Measurements from ENCODE around the gene FGFR3.

The FGFR3 gene

DNA sequence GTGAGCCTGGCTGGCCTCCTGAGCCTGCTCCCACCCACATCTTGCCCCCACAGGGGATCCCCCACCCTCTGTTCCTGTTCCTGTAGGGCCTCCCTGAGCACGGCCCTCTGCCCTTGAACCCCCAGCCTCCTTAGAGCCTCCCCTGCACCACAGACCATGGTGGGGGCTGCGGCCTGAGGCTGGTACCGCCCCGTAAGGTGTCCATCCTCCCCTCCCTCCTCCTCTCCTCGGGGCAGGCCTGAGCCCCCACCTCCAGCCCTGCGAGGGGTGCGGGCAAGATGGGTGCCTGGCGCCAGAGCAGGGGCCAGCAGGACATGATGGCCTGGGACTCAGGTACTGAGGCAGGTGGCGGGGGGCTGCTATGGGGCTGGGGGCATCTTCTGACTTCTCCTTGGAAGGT is 28.4 kb upstream of the FGFR3 start:
- no peaks in the 10 kb centered on the region for H3K36me3 ChIP-seq (ENCODE audit: control insufficient read depth, insufficient read depth, low read length)
- H3K4me1 ChIP-seq: no peaks in the 10 kb centered on the region
- H3K79me2 ChIP-seq: no peaks in the 10 kb centered on the region
- no peaks in the 10 kb centered on the region for H3K27me3 ChIP-seq (ENCODE audit: control insufficient read depth, insufficient read depth, low read length)
- no peak overlapping the region for H3K9ac ChIP-seq
- TF ChIP-seq, protein P1, sequence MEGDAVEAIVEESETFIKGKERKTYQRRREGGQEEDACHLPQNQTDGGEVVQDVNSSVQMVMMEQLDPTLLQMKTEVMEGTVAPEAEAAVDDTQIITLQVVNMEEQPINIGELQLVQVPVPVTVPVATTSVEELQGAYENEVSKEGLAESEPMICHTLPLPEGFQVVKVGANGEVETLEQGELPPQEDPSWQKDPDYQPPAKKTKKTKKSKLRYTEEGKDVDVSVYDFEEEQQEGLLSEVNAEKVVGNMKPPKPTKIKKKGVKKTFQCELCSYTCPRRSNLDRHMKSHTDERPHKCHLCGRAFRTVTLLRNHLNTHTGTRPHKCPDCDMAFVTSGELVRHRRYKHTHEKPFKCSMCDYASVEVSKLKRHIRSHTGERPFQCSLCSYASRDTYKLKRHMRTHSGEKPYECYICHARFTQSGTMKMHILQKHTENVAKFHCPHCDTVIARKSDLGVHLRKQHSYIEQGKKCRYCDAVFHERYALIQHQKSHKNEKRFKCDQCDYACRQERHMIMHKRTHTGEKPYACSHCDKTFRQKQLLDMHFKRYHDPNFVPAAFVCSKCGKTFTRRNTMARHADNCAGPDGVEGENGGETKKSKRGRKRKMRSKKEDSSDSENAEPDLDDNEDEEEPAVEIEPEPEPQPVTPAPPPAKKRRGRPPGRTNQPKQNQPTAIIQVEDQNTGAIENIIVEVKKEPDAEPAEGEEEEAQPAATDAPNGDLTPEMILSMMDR (IDR thresholded peaks at IDR 0.05): no peak
- no peak overlapping the region for H3K27ac ChIP-seq
- no peaks in the 10 kb centered on the region for H3K9me3 ChIP-seq (ENCODE audit: control insufficient read depth, low read length)
- H3K4me2 ChIP-seq (ENCODE audit: low read length): no peak overlapping the region
- no peak overlapping the region for H2AFZ ChIP-seq
- H3K4me3 ChIP-seq (ENCODE audit: low read depth, low read length): no peak overlapping the region

DNA sequence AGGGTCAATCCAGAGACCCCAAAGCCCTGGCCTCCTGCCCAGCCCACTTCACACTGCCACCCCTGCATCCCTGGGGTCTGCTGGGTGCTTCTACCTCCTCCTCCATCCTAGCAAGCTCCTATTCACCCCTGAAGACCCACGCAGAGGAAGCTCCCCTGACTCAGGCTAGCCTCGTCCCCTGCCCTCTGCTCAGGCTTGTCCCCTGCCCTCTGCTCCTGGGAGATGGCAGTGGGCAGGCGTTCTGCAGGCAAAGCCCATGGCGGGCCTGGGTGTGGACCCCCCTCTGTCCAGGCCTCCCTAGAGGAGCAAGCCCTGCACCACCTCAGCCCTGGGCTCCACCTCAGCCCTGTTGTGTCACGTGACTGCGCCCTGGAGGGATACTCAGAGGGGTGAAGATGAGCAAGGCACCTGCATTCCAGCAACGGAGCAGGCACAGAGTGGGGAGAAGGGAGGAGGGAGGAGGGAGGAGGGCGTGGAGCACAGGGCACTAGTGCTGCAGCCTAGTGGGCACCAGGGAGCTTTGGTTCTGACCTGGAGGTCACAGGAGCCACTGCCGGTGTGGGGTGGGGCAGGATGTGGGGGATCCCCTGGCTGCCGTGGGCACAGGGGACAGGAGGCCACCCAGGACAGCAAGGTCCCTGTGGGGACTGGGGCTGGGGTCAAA is 27.6 kb upstream of the FGFR3 start:
- no peak overlapping the region for H3K27ac ChIP-seq
- H3K27me3 ChIP-seq (ENCODE audit: control insufficient read depth, insufficient read depth, low read length): no peaks in the 10 kb centered on the region
- TF ChIP-seq, protein P1 (IDR thresholded peaks at IDR 0.05): no peak
- no peaks in the 10 kb centered on the region for H3K4me1 ChIP-seq
- H3K79me2 ChIP-seq: no peaks in the 10 kb centered on the region
- no peaks in the 10 kb centered on the region for H3K36me3 ChIP-seq (ENCODE audit: control insufficient read depth, insufficient read depth, low read length)
- no peak overlapping the region for H2AFZ ChIP-seq
- H3K4me2 ChIP-seq (ENCODE audit: low read length): no peak overlapping the region
- no peak overlapping the region for H3K9ac ChIP-seq
- H3K9me3 ChIP-seq (ENCODE audit: control insufficient read depth, low read length): no peaks in the 10 kb centered on the region
- no peak overlapping the region for H3K4me3 ChIP-seq (ENCODE audit: low read depth, low read length)

DNA sequence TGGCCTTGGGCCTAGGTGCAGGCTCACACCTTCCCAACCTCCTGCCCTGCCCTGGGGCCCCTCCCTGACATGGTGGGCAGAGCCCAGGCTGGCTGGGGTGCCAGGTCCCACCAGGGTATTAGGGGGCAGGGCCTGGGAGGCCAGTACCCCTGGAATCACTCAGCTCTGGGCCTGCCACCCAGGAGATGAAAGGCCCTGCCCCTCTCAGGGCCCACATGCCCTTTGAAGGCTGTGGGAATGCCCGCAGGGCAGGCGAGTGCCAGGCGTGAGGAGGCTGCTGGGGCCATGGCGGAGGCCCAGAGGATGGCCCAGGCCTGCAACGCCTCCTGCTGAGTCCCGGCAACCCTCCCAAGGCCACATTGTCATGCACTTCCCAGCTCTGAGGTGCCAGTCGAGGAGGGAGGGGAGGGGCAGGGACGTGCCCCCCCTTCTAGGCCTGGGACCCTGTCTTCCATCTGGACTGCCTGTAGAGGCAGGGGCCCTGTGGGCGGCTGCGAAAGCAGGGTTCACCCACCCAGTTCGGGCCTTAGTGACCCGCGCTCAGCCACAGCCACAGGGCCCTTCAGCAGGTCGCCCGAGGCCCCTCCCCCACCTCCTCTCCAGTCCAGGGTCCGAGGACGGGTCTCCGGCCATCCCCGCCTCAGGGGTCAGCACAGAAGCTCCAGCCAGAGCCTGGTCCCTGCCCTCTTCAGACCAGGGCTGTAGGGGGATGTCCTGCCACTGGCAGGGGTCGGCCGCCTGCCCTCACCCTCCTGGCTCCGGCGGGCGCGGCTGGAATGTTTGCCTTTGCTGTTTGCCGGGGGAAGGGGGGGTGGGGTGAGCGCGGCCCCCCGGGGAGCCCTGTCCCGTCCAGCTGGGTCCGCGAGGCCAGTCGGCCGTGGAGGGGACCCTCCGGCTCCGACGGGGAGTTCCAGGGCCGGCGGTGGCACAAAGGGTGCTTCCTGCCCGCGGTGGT is 26.7 kb upstream of the FGFR3 start:
- no peaks in the 10 kb centered on the region for H3K36me3 ChIP-seq (ENCODE audit: control insufficient read depth, insufficient read depth, low read length)
- no peak overlapping the region for H3K4me3 ChIP-seq (ENCODE audit: low read depth, low read length)
- TF ChIP-seq, protein P1 (IDR thresholded peaks at IDR 0.05): no peak
- no peaks in the 10 kb centered on the region for H3K9me3 ChIP-seq (ENCODE audit: control insufficient read depth, low read length)
- no peak overlapping the region for H3K27ac ChIP-seq
- H2AFZ ChIP-seq: no peak overlapping the region
- H3K27me3 ChIP-seq (ENCODE audit: control insufficient read depth, insufficient read depth, low read length): no peaks in the 10 kb centered on the region
- H3K4me1 ChIP-seq: no peaks in the 10 kb centered on the region
- H3K4me2 ChIP-seq (ENCODE audit: low read length): no peak overlapping the region
- no peak overlapping the region for H3K9ac ChIP-seq
- H3K79me2 ChIP-seq: no peaks in the 10 kb centered on the region

DNA sequence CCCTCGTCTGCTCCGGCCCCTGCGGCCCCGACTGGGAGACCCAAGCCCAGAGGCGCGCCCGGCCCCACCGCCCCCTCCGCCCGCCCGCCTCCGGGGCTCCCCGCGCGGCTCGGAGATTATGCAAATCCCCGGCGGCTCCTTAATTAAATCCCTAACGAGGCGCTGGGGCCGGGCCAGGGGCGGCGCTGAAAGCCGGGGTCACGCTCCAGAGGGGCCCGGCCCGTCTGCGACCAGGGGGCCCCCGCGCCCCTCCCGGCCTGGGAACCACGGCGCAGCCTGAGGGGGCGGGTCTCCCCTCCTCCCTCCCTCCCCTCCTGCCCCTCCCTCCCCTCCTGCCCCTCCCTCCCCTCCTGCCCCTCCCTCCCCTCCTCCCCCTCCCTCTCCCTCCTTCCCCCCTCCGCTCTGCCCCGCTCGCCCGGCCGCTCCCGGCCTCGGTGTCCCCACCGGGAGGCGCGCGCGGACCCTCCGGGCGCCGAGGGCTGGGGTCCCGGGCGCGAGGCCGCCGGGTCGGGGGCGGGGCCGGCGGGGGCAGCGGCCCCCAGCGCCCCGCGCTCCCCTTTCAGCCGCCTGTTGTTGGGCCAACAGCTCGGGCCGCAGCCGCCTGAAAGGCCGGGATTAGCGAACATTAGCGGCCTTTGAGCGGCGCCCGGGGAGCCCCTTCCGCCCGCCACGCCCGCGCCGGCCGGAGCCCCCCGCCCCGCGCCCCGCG is 25.9 kb upstream of the FGFR3 start:
- H3K79me2 ChIP-seq: no peaks in the 10 kb centered on the region
- no peak overlapping the region for H3K9ac ChIP-seq
- H2AFZ ChIP-seq: no peak overlapping the region
- no peaks in the 10 kb centered on the region for H3K36me3 ChIP-seq (ENCODE audit: control insufficient read depth, insufficient read depth, low read length)
- H3K4me2 ChIP-seq (ENCODE audit: low read length): no peak overlapping the region
- no peak overlapping the region for H3K4me3 ChIP-seq (ENCODE audit: low read depth, low read length)
- H3K27me3 ChIP-seq (ENCODE audit: control insufficient read depth, insufficient read depth, low read length): no peaks in the 10 kb centered on the region
- no peaks in the 10 kb centered on the region for H3K4me1 ChIP-seq
- no peak overlapping the region for H3K27ac ChIP-seq
- TF ChIP-seq, protein P1 (IDR thresholded peaks at IDR 0.05): no peak
- H3K9me3 ChIP-seq (ENCODE audit: control insufficient read depth, low read length): no peaks in the 10 kb centered on the region
